Measurements from ENCODE around the gene ZBTB49.

Gene ZBTB49

GRCh38 chr4:4311193-4311592, 21.1 kb downstream of the ZBTB49 start:
- ChIA-PET CTCF (no interaction called here), POLR2A (ENCODE audit: low non-redundant PET) (no interaction called here)
- no peak for DNase-seq (ENCODE audit: low spot score)
- no peak overlapping the region for H3K27ac ChIP-seq
- TF ChIP-seq, protein P1, sequence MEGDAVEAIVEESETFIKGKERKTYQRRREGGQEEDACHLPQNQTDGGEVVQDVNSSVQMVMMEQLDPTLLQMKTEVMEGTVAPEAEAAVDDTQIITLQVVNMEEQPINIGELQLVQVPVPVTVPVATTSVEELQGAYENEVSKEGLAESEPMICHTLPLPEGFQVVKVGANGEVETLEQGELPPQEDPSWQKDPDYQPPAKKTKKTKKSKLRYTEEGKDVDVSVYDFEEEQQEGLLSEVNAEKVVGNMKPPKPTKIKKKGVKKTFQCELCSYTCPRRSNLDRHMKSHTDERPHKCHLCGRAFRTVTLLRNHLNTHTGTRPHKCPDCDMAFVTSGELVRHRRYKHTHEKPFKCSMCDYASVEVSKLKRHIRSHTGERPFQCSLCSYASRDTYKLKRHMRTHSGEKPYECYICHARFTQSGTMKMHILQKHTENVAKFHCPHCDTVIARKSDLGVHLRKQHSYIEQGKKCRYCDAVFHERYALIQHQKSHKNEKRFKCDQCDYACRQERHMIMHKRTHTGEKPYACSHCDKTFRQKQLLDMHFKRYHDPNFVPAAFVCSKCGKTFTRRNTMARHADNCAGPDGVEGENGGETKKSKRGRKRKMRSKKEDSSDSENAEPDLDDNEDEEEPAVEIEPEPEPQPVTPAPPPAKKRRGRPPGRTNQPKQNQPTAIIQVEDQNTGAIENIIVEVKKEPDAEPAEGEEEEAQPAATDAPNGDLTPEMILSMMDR (conservative IDR thresholded peaks at IDR 0.05; ENCODE audit: low read depth): no peak

DNA sequence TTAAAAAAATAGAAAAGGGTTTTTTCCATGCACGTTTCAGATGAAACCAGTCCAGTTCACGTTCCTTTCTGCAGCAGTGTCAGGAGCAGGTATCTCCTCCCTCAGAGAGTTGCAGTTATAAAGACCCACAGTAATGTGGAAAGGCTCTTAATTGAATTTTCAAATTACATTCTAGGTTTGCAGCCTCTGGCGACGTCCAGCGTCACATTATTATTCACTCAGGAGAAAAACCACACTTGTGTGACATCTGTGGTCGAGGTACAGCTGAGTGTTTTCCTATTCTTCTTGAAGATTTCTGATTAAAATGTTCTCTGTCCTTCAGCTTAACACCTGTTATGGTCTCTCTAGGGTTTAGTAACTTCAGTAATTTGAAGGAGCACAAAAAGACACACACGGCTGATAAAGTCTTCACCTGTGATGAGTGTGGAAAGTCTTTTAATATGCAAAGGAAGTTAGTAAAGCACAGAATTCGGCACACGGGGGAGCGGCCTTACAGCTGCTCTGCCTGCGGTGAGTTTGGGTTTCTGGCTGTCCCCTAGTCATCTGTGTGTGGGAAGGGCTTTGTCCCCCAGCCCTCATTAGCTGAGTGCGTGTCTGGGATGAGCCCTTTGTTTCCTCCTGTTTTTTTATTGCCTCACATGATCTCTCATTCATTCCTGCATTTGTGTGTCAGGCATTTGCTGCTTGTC, 25.6 kb downstream of the ZBTB49 start:
- ChIA-PET POLR2A (ENCODE audit: low non-redundant PET) (no interaction called here), CTCF (no interaction called here)
- TF ChIP-seq, protein P1 (conservative IDR thresholded peaks at IDR 0.05; ENCODE audit: low read depth): no peak
- DNase-seq (ENCODE audit: low spot score): no peak
- no peak overlapping the region for H3K27ac ChIP-seq

GRCh38 chr4:4316150-4316495, 26.1 kb downstream of the ZBTB49 start:
- TF ChIP-seq, protein P1 (conservative IDR thresholded peaks at IDR 0.05; ENCODE audit: low read depth): no peak
- DNase-seq (ENCODE audit: low spot score): no peak
- POLR2A ChIA-PET (ENCODE audit: low non-redundant PET): no interaction called here
- no peak overlapping the region for H3K27ac ChIP-seq
- CTCF ChIA-PET: no interaction called here

DNA sequence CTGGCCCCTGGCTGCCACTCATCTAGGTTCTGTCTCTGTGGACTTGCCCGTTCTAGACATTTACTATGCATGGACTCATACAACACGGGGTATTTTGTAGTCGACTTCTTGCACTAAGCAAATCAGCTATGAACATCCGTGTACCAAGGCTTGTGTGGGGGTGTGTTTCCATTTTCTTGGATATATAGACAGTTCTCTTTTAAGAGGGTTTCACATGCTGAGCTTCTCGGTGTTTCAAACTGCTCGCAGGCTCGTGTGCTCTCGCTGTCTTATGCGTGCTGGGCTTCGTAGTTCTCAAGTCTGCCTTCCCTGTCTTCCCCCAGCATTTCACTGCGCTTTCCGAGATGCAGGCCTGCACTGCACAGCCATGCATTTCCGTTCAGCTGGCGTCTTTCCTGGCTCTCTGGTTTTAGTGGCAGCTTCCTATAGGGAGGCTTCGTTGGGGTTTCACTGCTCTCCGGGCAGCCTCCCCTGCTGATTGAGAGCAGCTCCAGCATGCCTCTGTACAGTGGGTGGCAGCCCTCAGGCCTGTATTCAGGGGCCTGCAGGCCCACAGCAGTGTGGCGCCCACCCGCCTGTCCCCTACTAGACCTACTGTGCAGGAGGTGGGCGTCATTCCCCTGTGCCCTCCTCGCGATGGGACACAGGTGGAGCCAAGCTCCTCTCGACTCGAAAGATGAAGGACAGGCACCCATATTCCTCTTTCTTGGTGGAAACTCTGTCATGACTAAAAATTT, 27.6 kb downstream of the ZBTB49 start:
- TF ChIP-seq, protein P1 (conservative IDR thresholded peaks at IDR 0.05; ENCODE audit: low read depth): no peak
- no peak for DNase-seq (ENCODE audit: low spot score)
- CTCF ChIA-PET: no interaction called here
- POLR2A ChIA-PET (ENCODE audit: low non-redundant PET): no interaction called here
- H3K27ac ChIP-seq: no peak overlapping the region

- no peak for DNase-seq (ENCODE audit: low spot score)
- TF ChIP-seq, protein P1 (conservative IDR thresholded peaks at IDR 0.05; ENCODE audit: low read depth): no peak
- CTCF ChIA-PET: no interaction called here
Measured at GRCh38 chr4:4320528-4320927, 30.5 kb downstream of the ZBTB49 start.

DNA sequence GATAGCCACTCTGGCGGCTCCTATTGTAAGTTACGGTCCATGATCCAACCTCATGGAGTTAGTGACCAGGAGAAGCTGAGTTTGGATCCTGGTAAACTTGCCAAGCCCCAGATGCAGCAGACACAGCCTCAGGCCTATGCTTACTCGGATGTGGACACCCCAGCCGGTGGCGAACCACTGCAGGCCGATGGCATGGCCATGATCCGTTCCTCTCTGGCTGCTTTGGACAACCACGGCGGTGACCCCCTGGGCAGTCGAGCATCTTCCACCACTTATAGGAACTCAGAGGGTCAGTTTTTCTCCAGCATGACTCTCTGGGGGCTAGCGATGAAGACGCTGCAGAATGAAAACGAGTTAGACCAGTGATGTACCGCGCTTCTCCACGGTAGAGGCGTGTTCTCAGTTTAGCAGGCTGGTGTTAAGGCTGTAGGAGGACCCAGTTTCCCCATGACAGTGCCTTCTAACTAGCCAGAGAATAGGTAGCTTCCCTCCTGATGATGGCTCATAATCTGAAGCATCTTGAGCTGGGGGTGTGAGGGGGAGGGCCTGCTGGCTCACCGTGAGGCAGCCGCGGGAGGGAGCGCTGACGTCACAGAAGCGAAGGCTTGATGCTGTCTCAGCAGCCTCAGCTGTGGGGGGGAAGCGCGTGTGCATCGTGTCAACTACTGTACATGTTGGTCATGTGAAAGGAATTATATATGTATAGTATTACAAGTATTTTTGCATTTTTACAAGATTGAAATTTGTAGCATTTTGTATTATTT, 31.1 kb downstream of the ZBTB49 start:
- no peak overlapping the region for H3K27ac ChIP-seq
- DNase-seq (ENCODE audit: low spot score): no peak
- CTCF ChIA-PET: no interaction called here
- POLR2A ChIA-PET (ENCODE audit: low non-redundant PET): no interaction called here
- TF ChIP-seq, protein P1 (conservative IDR thresholded peaks at IDR 0.05; ENCODE audit: low read depth): no peak

More at GRCh38 chr4:4320528-4320927, 30.5 kb downstream of the ZBTB49 start:
- H3K27ac ChIP-seq: no peak overlapping the region
- POLR2A ChIA-PET (ENCODE audit: low non-redundant PET): no interaction called here

All from RWPE1 (cell line).